Measurements from ENCODE around the gene CYTIP.
A peak's percentile ranks its signal among the peaks of the same experiment; 100 is the strongest.

The CYTIP gene

GRCh38 chr2:157465554-157465953 is 21.7 kb upstream of the CYTIP start:
- DNase-seq (ENCODE audit: low spot score) (no peak), FAIRE-seq (no peak)

- DNase-seq (ENCODE audit: low spot score), result no peak
- FAIRE-seq, result no peak
These were observed 19.1 kb upstream of the CYTIP start for GRCh38 chr2:157463002-157463401.

- DNase-seq (ENCODE audit: low spot score), result no peak
- no peak for FAIRE-seq
These were observed 17.0 kb upstream of the CYTIP start for GRCh38 chr2:157460897-157461296.

- FAIRE-seq (peak; percentile 74), DNase-seq (ENCODE audit: low spot score) (peak; percentile 37)
These were observed 16.5 kb upstream of the CYTIP start for GRCh38 chr2:157460384-157460837.

- no peak for DNase-seq (ENCODE audit: low spot score)
- FAIRE-seq, result no peak
These were observed 15.6 kb upstream of the CYTIP start for GRCh38 chr2:157459486-157459885.

GRCh38 chr2:157447741-157448140 is 3.9 kb upstream of the CYTIP start:
- FAIRE-seq (no peak), DNase-seq (ENCODE audit: low spot score) (no peak)

GRCh38 chr2:157447031-157447430 is 3.1 kb upstream of the CYTIP start:
- no peak for DNase-seq (ENCODE audit: low spot score)
- FAIRE-seq, result no peak

- DNase-seq (ENCODE audit: low spot score) (no peak), FAIRE-seq (no peak)
These were observed 752 bp upstream of the CYTIP start for GRCh38 chr2:157444641-157445040.

- FAIRE-seq, result no peak
- DNase-seq (ENCODE audit: low spot score), result no peak
These were observed 799 bp downstream of the CYTIP start for GRCh38 chr2:157443090-157443489.

- FAIRE-seq (no peak), DNase-seq (ENCODE audit: low spot score) (no peak)
These were observed 1.3 kb downstream of the CYTIP start for GRCh38 chr2:157442636-157443035.

GRCh38 chr2:157442191-157442590 is 1.7 kb downstream of the CYTIP start:
- DNase-seq (ENCODE audit: low spot score) (no peak), FAIRE-seq (no peak)

- FAIRE-seq, result no peak
- no peak for DNase-seq (ENCODE audit: low spot score)
These were observed 2.8 kb downstream of the CYTIP start for GRCh38 chr2:157441072-157441454.

GRCh38 chr2:157440404-157441071 is 3.4 kb downstream of the CYTIP start:
- DNase-seq (ENCODE audit: low spot score), result no peak
- FAIRE-seq, result no peak

- FAIRE-seq (no peak), DNase-seq (ENCODE audit: low spot score) (no peak)
These were observed 4.1 kb downstream of the CYTIP start for GRCh38 chr2:157439824-157440186.

- FAIRE-seq, result no peak
- no peak for DNase-seq (ENCODE audit: low spot score)
These were observed 4.7 kb downstream of the CYTIP start for GRCh38 chr2:157438863-157439823.

GRCh38 chr2:157433394-157433793 is 10.5 kb downstream of the CYTIP start:
- DNase-seq (ENCODE audit: low spot score) (no peak), FAIRE-seq (no peak)

GRCh38 chr2:157432475-157433106 is 11.3 kb downstream of the CYTIP start:
- no peak for FAIRE-seq

GRCh38 chr2:157431176-157431575 is 12.7 kb downstream of the CYTIP start:
- FAIRE-seq (no peak), DNase-seq (ENCODE audit: low spot score) (no peak)

More at GRCh38 chr2:157432475-157433106, 11.3 kb downstream of the CYTIP start:
- no peak for DNase-seq (ENCODE audit: low spot score)

- FAIRE-seq (no peak), DNase-seq (ENCODE audit: low spot score) (no peak)
These were observed 15.3 kb downstream of the CYTIP start for GRCh38 chr2:157428500-157429175.

GRCh38 chr2:157427922-157428303 is 16.0 kb downstream of the CYTIP start:
- FAIRE-seq (no peak), DNase-seq (ENCODE audit: low spot score) (no peak)
